Ishikawa (cell line): ENCODE measurements around the gene ADCY5.

Experiments used
- CREB1 ChIP-seq: IDR thresholded peaks from 2 replicates; pipeline ENCODE4 v1.6.1; 2012; ENCODE audit warnings: low read depth
- EP300 ChIP-seq: IDR thresholded peaks from 2 replicates; pipeline ENCODE4 v1.6.1; 2012; ENCODE audit warnings: borderline replicate concordance
- RAD21 ChIP-seq: IDR thresholded peaks from 2 replicates; pipeline ENCODE4 v1.6.1; 2012; ENCODE audit warnings: low read depth
- TAF1 ChIP-seq: IDR thresholded peaks from 2 replicates; pipeline ENCODE4 v1.6.1; 2012; ENCODE audit warnings: low read depth, mild to moderate bottlenecking
- TCF12 ChIP-seq: IDR thresholded peaks from 2 replicates; pipeline ENCODE4 v1.6.1; 2012; ENCODE audit warnings: low read depth
- YY1 ChIP-seq: IDR thresholded peaks from 2 replicates; pipeline ENCODE4 v1.6.1; 2012; ENCODE audit warnings: low read depth
- ZBTB7A ChIP-seq: IDR thresholded peaks from 2 replicates; pipeline ENCODE4 v1.6.1; 2012; ENCODE audit warnings: low read depth
- TF ChIP-seq, protein P1 (sequence below): IDR thresholded peaks from 2 replicates; pipeline ENCODE4 v1.6.1; 2012; ENCODE audit warnings: low read depth, mild to moderate bottlenecking

DNA sequence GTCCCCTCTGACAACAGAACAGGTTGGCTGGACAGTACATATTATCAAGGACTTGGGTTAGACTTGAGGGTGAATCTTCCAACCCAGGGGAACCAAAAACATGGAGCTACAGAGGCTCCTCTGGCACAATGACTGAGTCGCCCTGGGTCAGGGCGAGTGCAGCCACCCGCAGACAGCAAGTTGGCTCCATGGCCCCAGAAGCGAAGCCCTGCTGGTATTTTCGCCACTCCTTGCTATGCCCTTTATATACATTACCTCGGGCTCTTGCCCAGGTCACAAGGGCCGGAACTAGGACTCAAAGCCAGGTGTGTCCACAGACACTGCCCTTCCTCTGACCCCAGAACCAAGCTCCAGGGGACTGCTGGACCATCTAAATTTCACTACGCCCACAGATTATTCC is 64.6 kb downstream of the ADCY5 start:
- TF ChIP-seq RAD21 (no peak), TCF12 (no peak), EP300 (no peak), CREB1 (no peak), TAF1 (no peak), YY1 (no peak), ZBTB7A (no peak)
- TF ChIP-seq, protein P1, sequence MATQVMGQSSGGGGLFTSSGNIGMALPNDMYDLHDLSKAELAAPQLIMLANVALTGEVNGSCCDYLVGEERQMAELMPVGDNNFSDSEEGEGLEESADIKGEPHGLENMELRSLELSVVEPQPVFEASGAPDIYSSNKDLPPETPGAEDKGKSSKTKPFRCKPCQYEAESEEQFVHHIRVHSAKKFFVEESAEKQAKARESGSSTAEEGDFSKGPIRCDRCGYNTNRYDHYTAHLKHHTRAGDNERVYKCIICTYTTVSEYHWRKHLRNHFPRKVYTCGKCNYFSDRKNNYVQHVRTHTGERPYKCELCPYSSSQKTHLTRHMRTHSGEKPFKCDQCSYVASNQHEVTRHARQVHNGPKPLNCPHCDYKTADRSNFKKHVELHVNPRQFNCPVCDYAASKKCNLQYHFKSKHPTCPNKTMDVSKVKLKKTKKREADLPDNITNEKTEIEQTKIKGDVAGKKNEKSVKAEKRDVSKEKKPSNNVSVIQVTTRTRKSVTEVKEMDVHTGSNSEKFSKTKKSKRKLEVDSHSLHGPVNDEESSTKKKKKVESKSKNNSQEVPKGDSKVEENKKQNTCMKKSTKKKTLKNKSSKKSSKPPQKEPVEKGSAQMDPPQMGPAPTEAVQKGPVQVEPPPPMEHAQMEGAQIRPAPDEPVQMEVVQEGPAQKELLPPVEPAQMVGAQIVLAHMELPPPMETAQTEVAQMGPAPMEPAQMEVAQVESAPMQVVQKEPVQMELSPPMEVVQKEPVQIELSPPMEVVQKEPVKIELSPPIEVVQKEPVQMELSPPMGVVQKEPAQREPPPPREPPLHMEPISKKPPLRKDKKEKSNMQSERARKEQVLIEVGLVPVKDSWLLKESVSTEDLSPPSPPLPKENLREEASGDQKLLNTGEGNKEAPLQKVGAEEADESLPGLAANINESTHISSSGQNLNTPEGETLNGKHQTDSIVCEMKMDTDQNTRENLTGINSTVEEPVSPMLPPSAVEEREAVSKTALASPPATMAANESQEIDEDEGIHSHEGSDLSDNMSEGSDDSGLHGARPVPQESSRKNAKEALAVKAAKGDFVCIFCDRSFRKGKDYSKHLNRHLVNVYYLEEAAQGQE, result no peak
